Measurements from ENCODE around the gene MGMT.

The MGMT gene

DNA sequence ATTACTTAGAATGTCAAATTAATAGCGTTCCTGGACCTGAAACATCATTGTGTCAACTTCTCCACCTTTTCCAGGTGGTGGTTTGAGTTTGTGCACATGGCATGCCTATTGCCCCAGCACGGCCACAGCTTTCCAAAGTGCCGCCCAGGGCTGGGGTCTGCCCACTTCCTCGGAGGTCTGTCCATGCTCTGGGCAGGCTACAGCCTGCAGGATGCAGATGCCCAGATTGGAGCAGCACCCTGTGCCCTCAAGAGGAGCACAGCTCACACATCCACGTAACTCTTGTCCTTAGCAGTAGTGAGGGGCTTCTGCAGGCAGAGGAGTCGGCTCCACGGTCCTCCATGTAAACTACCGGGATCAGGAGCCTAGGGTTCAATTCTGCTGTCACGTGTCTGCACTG lies 258.4 kb downstream of the MGMT start:
- Histone ChIP-seq H3K4me3 (ENCODE audit: low read depth, low read length) (no peak overlapping the region), H3K27me3 (ENCODE audit: insufficient read depth, low read depth, severe bottlenecking) (no peaks in the 10 kb centered on the region), H3K9me3 (ENCODE audit: severe bottlenecking) (no peaks in the 10 kb centered on the region), H3K36me3 (no peaks in the 10 kb centered on the region), H3K27ac (no peak overlapping the region)
- TF ChIP-seq, protein P1, sequence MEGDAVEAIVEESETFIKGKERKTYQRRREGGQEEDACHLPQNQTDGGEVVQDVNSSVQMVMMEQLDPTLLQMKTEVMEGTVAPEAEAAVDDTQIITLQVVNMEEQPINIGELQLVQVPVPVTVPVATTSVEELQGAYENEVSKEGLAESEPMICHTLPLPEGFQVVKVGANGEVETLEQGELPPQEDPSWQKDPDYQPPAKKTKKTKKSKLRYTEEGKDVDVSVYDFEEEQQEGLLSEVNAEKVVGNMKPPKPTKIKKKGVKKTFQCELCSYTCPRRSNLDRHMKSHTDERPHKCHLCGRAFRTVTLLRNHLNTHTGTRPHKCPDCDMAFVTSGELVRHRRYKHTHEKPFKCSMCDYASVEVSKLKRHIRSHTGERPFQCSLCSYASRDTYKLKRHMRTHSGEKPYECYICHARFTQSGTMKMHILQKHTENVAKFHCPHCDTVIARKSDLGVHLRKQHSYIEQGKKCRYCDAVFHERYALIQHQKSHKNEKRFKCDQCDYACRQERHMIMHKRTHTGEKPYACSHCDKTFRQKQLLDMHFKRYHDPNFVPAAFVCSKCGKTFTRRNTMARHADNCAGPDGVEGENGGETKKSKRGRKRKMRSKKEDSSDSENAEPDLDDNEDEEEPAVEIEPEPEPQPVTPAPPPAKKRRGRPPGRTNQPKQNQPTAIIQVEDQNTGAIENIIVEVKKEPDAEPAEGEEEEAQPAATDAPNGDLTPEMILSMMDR (IDR thresholded peaks at IDR 0.05; ENCODE audit: low read depth, low read length) = no peak
- DNase-seq = no peak

- DNase-seq = no peak
- no peak overlapping the region for H3K4me3 ChIP-seq (ENCODE audit: low read depth, low read length)
- H3K27ac ChIP-seq = no peak overlapping the region
- no peaks in the 10 kb centered on the region for H3K36me3 ChIP-seq
- TF ChIP-seq, protein P1 (IDR thresholded peaks at IDR 0.05; ENCODE audit: low read depth, low read length) = no peak
- H3K27me3 ChIP-seq (ENCODE audit: insufficient read depth, low read depth, severe bottlenecking) = no peaks in the 10 kb centered on the region
- H3K9me3 ChIP-seq (ENCODE audit: severe bottlenecking) = no peaks in the 10 kb centered on the region
Measured at GRCh38 chr10:129725890-129726631, 259.0 kb downstream of the MGMT start.

DNA sequence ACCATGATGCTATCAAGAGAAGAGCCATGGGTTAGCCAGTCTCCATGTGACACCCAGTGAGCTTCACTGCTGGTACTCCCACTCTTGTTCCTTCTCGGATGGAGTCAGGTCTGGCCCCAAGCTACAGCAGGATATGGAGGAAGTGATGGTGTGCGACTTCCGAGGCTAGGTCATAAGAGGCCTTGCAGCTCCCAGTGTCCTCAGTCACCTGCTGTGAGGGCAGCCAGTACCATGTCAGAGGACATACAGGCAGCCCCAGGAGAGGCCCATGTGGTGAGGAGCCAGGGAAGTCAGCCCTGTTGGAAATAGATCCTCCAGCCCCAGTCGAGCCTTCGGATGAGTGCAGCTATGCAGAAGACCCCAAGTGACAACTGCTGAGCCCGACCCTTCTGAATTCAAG lies 260.0 kb downstream of the MGMT start:
- TF ChIP-seq, protein P1 (IDR thresholded peaks at IDR 0.05; ENCODE audit: low read depth, low read length) = no peak
- H3K36me3 ChIP-seq = no peaks in the 10 kb centered on the region
- no peak for DNase-seq
- no peak overlapping the region for H3K27ac ChIP-seq
- no peaks in the 10 kb centered on the region for H3K27me3 ChIP-seq (ENCODE audit: insufficient read depth, low read depth, severe bottlenecking)
- no peaks in the 10 kb centered on the region for H3K9me3 ChIP-seq (ENCODE audit: severe bottlenecking)
- no peak overlapping the region for H3K4me3 ChIP-seq (ENCODE audit: low read depth, low read length)

DNA sequence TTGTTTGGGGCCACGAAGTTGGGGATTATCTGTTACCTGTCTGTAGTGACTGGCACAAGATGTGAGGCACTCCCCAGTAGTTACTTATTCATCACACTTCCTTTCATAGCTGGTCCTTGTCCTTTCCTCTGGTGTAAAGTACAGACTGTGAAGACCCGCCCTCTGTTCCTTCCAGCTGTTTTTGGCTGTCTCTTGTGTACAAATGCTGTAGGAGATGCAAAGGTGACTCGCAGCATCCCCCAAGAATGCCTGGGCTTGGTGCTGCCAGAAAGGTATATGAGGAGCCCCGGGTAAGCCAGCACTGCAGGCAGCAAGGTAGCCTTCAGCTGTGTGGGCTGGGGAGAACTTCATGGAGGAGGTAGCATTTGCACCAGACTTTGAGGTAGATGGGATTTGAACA lies 260.5 kb downstream of the MGMT start:
- Histone ChIP-seq H3K9me3 (ENCODE audit: severe bottlenecking) (no peaks in the 10 kb centered on the region), H3K4me3 (ENCODE audit: low read depth, low read length) (no peak overlapping the region), H3K36me3 (no peaks in the 10 kb centered on the region), H3K27ac (no peak overlapping the region), H3K27me3 (ENCODE audit: insufficient read depth, low read depth, severe bottlenecking) (no peaks in the 10 kb centered on the region)
- DNase-seq = no peak
- TF ChIP-seq, protein P1 (IDR thresholded peaks at IDR 0.05; ENCODE audit: low read depth, low read length) = no peak

DNA sequence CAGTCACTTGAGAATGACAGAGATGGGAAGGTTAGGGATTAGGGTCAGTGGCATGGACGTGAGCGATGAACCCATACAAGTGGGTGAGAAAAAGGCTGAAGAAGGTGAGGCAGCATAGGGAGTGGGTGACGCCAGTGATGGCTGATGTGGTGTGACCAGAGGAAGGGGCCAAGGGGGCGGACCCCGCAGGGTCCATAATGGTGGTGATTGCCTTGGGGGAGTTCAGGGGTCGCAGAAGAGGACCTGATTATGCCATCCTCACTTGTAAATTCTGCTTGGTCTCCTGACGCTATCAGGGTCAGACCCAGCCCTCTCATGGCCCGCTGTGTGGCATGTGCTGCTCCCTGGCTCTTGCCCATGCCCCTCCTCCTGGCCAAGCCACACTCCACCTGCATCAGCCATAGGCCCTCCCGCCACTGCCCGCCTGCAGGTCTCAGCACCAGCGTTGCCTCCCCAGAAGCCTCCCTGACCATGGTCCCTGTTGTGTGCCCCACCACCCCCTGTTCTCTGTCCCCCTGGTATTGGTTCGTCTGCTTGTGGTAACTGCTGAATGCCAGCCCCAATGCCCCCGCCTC lies 261.3 kb downstream of the MGMT start:
- no peak for DNase-seq
- TF ChIP-seq, protein P1 (IDR thresholded peaks at IDR 0.05; ENCODE audit: low read depth, low read length) = no peak
- Histone ChIP-seq H3K9me3 (ENCODE audit: severe bottlenecking) (no peaks in the 10 kb centered on the region), H3K27ac (no peak overlapping the region), H3K4me3 (ENCODE audit: low read depth, low read length) (no peak overlapping the region), H3K27me3 (ENCODE audit: insufficient read depth, low read depth, severe bottlenecking) (no peaks in the 10 kb centered on the region), H3K36me3 (no peaks in the 10 kb centered on the region)
